Calu3 (cell line): ENCODE results near the gene SSTR1. TPM values are rescaled to one million over a fixed set of nuclear protein-coding genes. Genes with fewer than 3 reads are reported as not detected.

Source experiments
- BruUV-seq: library from RNA; stranded (reverse); fragments of 400-500 nt; replicated peaks from 2 replicates; lab custom pipeline; 2021; lab: Mats Ljungman, UMichigan
- CTCF ChIA-PET: fragments of 300-600 bp; sonication (Branson Sonifier 250); formaldehyde crosslinking; loops from one replicate; lab custom pipeline; 2022; ENCODE audit warnings: antibody characterized with exemption; lab: Charles Lee
- DNase-seq: peaks from one replicate; pipeline ENCODE4 v3.0.0; 2022
- H3K27ac Mint-ChIP-seq: one replicate; pipeline ENCODE4 v1.8.0; 2022; ENCODE audit warnings: mixed read lengths; ENCODE audit not compliant: unreplicated experiment
- H3K27me3 Mint-ChIP-seq: one replicate; pipeline ENCODE4 v1.8.0; 2022; ENCODE audit warnings: mixed read lengths; ENCODE audit not compliant: unreplicated experiment
- H3K36me3 Mint-ChIP-seq: one replicate; pipeline ENCODE4 v1.8.0; 2022; ENCODE audit warnings: mild to moderate bottlenecking, moderate library complexity, mixed read lengths; ENCODE audit not compliant: insufficient read depth, unreplicated experiment
- H3K4me1 Mint-ChIP-seq: one replicate; pipeline ENCODE4 v1.8.0; 2022; ENCODE audit warnings: mild to moderate bottlenecking, low read depth, mixed read lengths; ENCODE audit not compliant: unreplicated experiment
- H3K4me3 Mint-ChIP-seq: one replicate; pipeline ENCODE4 v1.8.0; 2022; ENCODE audit warnings: mild to moderate bottlenecking, low read depth, moderate library complexity, mixed read lengths; ENCODE audit not compliant: unreplicated experiment
- H3K9me3 Mint-ChIP-seq: one replicate; pipeline ENCODE4 v1.8.0; 2022; ENCODE audit warnings: low read depth, mixed read lengths; ENCODE audit not compliant: unreplicated experiment
- intact Hi-C: fragments of 100-400 bp; cut with micrococcal nuclease; formaldehyde crosslinking; loops from one replicate; pipeline ENCODE4 v1.10.0; 2022; ENCODE audit not compliant: unreplicated experiment
- total RNA-seq: library from RNA; stranded (reverse); gene quantifications from 2 replicates; pipeline ENCODE4 v1.2.3, GENCODE V29; 2022
- TF ChIP-seq, protein P1 (sequence below): fragments of 200-600 bp; IDR thresholded peaks from one replicate; pipeline ENCODE4 v1.8.0; 2022; ENCODE audit warnings: antibody characterized with exemption; ENCODE audit not compliant: unreplicated experiment

The SSTR1 gene
- total RNA-seq, 1 experiment from 2014 or later: 0.24 TPM

DNA sequence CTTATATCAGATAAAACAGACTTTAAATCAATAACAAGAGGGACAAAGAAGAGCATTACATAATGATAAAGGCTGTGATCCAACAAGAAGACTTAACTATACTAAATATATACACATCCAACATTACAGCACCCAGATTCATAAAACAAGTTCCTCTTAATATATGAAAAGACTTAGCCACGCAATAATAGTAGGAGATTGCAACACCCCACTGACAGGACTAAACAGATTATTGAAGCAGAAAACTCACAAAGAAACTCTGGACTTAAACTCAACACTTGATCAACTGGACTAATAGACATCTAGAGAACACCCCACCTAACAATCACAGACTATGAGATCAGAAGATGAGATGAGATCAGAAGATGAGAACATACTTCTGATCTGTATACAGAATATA is 53.9 kb downstream of the SSTR1 start:
- no peak overlapping the region for H3K4me3 Mint-ChIP-seq
- no peak for DNase-seq
- intact Hi-C loops: no loop called here
- H3K4me1 Mint-ChIP-seq: no peaks in the 10 kb centered on the region
- TF ChIP-seq, protein P1, sequence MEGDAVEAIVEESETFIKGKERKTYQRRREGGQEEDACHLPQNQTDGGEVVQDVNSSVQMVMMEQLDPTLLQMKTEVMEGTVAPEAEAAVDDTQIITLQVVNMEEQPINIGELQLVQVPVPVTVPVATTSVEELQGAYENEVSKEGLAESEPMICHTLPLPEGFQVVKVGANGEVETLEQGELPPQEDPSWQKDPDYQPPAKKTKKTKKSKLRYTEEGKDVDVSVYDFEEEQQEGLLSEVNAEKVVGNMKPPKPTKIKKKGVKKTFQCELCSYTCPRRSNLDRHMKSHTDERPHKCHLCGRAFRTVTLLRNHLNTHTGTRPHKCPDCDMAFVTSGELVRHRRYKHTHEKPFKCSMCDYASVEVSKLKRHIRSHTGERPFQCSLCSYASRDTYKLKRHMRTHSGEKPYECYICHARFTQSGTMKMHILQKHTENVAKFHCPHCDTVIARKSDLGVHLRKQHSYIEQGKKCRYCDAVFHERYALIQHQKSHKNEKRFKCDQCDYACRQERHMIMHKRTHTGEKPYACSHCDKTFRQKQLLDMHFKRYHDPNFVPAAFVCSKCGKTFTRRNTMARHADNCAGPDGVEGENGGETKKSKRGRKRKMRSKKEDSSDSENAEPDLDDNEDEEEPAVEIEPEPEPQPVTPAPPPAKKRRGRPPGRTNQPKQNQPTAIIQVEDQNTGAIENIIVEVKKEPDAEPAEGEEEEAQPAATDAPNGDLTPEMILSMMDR: no peak
- no peaks in the 10 kb centered on the region for H3K36me3 Mint-ChIP-seq
- no peaks in the 10 kb centered on the region for H3K9me3 Mint-ChIP-seq
- no TSS peak for BruUV-seq
- no peak overlapping the region for H3K27ac Mint-ChIP-seq
- H3K27me3 Mint-ChIP-seq: no peaks in the 10 kb centered on the region
- CTCF ChIA-PET: interaction anchor here (0.6 kb wide), 1 partner anchor 324 kb away, joined by 3 read pairs; no protein-coding TSS in a partner anchor

Other genes with a start within 250 kb of the SSTR1 start
- not detected in 2 replicates for gene CLEC14A, start 48.2 kb downstream of the SSTR1 start, total RNA-seq